Hypothalamus (tissue), 51 donors: Measurements from ENCODE around the gene RPL35A.
"Not testable (repeated sequence)": the region's sequence is repeated elsewhere in the genome, so short reads cannot be mapped to it uniquely, and the experiment has no call there.

Experiments used
- DNase-seq, 51 donors: peaks; one replicate each; lab custom pipeline; 2025; lab: John Stamatoyannopoulos, UW

RPL35A gene

DNA sequence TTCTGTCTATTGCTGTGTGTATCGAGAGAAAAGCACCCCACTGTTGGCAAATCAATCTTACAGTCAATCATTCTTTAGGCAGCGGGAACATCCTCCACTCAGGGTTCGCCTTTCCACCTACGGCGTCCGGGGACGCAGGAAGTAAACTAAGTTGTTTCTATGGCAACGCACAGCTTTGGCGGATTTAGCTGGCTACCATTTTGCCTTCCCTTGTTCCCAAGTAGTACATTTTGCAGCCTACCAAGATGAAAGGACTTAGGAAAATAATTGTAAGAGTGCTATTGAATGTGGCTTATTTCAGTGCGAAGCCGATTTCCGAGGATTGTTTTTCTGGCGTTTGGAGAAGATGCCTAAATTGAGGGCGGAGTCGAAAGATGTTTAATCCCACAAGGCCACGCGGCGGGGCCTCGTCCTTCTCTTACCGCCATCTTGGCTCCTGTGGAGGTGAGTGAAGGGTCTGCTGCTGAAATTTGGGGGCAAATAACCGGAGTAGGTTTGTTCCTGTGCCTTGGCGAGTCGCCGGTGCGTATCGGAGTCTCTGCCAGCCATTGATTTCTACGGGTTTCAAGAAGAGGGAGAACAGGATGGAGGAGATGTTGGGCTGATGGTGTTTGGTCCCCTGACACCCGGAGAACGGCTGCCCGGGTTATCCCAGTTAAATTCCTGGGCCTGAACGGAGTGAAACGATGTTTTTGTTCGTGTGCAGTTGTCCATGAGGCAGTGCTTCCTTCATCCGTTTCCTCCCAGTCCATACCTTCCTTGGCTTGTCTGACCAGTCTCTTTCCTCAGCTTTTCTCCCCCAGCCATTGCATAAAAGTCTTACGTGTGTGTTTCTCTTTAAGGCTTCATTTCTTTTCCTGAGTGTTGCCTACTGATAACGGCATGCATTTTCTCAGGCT lies at the start of gene RPL35A:
Gene RPL35A, plus strand, starts transcription at position 413 of the 899 bp plus-strand sequence. CDS start 778 bp downstream, outside the sequence.
- peak; percentile 24 to 95 (median 77) for DNase-seq

- no peak for DNase-seq
Observed at GRCh38 chr3:197901626-197902025, 48.4 kb upstream of the RPL35A start.

DNA sequence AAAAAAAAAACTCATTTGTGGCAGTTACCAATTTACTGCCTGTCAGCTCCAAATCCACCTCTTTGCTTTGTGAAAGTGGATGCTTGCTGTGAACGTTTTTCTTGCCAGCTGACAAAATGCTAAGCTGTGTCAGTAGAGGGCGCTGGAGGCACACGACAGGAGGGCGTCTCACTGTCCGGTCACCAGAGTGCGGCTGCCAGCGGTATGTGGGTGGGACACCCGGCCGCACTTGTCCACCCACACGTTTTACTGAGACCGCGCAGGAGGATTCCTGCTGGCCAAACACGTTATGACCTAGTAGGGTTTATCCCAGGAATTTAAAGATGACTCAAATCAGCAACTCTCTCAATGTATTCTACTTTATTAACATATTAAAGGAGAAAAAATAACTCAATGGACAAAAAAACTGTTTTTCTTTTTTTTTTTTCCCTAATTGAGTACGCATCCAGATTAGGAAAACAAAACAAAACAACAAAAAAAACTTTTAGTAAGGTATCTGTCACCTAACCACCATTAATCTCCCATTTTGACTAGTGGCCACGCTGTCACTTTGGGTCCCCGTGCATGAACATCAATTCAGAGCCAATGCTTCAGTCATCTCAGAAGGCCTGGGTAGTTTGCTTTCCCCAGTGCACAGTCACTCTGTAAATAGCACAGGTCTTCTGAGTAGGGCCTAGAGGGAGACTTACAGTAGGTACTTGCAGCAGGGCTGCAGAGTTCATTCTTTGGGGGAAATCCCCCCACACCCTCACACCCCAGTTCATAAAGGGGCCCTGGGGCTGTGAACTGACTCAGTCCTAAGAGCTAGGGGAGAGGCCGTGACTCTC lies 43.8 kb upstream of the RPL35A start:
- DNase-seq: peak in 50 of 51 donors; percentile 3 to 85 (median 63)

- DNase-seq: no peak
Observed at GRCh38 chr3:197906850-197907187, 43.2 kb upstream of the RPL35A start.

DNA sequence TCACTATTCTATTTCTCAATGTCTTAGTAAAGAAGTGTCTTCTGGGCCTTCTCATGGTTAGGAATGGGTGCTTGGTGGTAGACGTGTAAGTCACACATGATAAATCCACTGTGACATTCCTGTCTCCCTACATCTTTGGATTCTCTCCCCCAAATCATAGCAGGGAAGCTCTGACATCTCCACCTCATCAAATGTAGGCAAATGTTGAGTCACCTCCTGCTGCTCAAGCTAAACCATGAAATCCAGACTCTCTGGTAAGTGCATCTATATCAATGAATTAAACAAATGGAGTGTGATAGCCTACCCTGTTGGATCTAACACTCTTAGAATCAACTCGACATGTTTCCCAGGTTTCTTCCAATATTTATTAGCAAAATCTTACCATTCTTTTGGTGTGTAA lies 42.8 kb upstream of the RPL35A start:
- DNase-seq: no peak

DNA sequence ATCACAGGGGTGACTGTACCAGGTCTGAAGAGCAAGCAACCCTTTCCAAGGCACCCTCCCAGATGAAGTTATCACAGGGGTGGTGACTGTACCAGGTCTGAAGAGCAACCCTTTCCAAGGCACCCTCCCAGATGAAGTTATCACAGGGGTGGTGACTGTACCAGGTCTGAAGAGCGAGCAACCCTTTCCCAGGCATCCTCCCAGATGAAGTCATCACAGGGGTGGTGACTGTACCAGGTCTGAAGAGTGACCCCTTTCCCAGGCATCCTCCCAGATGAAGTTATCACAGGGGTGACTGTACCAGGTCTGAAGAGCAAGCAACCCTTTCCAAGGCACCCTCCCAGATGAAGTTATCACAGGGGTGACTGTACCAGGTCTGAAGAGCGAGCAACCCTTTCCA lies 41.4 kb upstream of the RPL35A start:
- DNase-seq: not testable (repeated sequence)

DNA sequence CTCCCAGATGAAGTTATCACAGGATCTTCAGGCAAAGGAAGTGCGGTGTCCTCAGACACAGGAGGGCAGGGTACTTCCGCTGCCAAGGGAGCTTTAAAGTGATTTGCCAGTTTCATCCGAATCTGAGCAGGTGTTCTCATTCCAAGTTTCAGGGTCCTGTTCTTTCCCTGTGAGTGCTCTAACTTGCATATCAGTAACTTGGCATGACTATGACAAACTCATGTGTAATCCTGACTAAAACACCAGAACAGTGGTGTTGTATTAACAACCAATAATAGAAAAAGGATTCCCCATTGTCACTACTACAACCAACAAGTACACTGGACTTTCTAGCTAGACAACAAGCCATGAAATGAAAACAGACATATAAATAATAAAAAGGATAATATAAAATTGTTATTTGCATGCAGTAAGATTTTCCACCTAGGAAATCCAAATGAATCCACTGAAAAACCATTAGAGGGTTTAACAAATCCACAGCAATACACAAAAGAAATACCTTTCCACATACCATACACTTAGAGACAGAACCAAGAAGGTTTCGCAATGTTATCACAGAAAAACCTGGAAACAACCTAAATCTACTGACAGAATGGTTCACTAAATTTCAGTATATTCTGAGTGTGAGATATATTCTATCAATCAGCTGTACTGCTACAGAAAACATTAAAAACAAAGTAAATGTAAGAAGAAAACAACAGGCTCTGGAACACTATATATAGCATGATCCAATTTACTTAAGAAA lies 40.9 kb upstream of the RPL35A start:
- no peak for DNase-seq

- peak in 10 of 51 donors; percentile 3 to 17 (median 7) for DNase-seq
Observed at GRCh38 chr3:197912741-197913476, 37.1 kb upstream of the RPL35A start.

- no peak for DNase-seq
Observed at GRCh38 chr3:197913641-197914380, 36.2 kb upstream of the RPL35A start.

DNA sequence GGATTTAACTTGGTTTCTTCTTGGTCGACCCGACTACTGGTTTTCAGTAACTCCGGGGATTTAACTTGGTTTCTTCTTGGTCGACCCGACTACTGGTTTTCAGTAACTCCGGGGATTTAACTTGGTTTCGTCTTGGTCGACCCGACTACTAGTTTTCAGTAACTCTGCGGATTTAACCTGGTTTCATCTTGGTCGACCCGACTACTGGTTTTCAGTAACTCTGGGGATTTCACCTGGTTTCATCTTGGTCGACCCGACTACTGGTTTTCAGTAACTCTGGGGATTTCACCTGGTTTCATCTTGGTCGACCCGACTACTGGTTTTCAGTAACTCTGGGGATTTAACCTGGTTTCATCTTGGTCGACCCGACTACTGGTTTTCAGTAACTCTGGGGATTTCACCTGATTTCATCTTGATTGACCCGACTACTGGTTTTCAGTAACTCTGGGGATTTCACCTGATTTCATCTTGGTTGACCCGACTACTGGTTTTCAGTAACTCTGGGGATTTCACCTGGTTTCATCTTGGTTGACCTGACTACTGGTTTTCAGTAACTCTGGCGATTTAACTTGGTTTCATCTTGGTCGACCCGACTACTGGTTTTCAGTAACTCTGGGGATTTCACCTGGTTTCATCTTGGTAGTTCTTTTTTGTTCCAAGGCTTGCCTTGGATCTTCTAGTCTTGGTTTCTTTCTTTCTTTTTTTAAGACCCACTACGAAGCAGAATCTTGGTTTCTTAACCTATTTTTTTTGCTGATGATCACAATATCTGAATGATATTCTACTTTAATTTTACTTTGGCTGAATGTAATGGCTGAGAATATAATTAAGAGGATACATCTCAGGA lies 28.3 kb upstream of the RPL35A start:
- not testable (repeated sequence) for DNase-seq

DNA sequence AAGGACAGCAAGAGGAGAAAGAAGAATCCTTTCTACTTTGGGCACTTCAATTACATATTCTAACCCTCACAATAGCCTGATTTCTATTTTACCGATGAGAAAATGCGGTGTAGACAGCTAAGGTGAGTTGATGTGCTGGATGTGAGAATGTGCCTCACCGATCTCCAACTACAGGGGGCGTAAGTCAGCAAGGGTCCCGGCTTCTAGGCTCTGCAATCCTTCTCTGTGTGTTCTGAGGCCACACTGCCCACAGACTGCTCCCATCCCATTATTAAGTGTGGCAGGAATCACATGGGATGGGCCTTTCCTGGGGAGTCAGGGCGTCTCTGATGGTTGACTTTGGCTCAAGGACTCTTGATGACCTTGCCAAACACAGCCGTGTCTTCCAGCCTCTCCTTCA lies 23.6 kb upstream of the RPL35A start:
- no peak for DNase-seq

DNA sequence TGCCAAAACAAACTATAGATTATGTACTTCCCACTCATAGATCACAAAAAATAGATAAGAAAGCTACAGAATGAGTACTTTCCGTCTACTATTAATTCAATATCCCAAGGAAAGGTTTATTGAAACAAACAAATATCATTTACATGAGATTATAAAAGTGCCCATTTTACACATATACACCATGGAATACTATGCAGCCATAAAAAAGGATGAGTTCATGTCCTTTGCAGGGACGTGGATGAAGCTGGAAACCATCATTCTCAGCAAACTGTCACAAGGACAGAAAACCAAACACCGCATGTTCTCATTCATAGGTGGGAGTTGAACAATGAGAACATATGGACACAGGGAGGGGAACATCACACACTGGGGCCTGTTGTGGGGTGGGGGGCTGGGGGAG lies 22.4 kb upstream of the RPL35A start:
- DNase-seq: not testable (repeated sequence)

GRCh38 chr3:197936819-197937384 lies 13.1 kb upstream of the RPL35A start:
- no peak for DNase-seq

GRCh38 chr3:197940745-197941384 lies 9.1 kb upstream of the RPL35A start:
- no peak for DNase-seq

DNA sequence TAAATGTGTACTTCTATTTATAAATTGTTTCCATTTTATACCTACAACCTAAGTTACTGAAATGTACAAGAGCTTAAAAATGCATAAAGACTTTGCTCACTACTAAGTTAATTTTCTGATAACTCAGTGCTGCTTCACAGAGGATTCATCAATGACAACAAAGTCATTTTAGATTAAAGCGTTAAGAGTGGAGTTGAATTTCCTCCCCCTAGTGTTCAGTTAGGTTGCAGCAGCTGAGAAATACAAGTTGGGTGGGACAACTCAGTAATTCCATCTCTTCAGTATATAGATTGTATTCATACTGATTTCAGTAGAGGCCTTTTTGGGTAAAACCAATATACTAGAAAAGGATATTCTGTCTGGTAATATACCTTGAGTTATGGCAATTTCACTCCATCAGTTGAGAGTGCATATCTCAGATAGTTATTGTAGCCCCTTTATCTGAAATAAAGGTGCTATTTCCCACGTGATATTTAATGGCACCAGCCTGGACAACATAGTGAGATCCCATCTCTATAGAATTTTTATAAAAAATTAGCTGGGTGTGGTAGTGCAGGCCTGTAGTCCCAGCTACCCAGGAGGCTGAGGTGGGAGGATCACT lies 6.9 kb upstream of the RPL35A start:
- peak in 1 of 51 donors; percentile 9 for DNase-seq

DNA sequence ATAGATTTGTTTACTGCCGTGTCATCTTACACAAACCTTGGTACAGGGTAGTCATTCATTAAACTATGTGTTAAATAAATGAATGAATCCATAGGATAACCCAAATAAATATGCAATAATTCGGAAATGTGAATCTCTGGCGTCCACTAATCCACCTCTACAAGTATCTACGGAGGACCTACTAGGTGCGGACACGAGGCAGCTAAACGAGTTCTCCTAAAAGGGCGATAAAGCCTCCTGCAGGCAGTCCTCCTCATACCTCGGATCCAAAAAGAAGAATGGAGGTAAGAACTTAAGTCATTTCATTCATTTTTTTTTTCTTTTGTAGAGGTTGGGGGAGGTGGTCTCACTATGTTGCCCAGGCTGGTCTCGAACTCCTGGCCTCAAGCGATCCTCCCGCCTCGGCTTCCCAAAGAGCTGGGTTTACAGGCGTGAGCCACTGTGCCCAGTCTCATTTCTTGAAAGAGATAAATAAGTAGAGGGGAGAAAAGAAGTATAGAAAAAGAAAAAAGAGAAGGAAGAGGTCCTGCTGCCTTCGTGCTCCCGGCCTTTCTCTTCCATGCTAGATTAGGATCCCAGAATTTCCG lies 706 bp upstream of the RPL35A start:
- DNase-seq: no peak

DNA sequence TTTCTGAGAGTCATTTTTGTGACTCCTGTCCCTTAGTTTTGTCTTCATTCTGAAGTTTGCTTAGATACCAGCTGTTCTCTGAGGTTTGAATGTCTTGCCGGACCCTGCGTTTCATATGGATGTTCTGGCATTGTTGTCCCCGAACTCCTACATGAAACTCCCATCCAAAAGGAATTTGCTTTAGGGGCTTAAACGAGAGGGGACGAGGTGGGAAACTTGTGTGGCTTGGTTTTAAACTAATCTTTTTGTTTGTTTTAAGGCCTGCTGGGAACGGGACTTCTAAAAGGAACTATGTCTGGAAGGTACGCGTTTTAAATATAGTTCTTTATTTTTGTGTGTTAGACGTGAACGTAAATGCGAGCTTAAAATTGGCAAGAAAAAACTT lies 679 bp downstream of the RPL35A start:
- DNase-seq: no peak
